ENCODE data around the gene NLK. TPM values are rescaled to one million over a fixed set of nuclear protein-coding genes. Genes with fewer than 3 reads are reported as not detected.

Gene NLK
- total RNA-seq, 1 experiment from 2014 or later, result 28.0 TPM

DNA sequence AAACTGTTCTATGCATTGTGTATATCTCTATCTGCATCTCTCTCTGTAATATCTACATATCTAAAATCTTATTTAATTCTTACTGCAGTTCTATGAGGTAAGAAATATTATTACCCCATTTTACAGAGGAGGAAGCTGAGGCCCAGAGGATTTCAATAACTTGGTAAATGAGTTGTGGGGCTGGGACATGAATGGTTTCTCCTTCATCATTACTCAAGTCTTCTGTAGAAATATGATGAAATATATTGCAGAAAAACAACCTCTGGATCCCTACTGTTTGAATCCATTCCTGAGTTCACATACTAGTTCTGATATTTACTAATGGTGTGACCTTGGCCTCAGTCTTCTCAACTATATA is 45.5 kb upstream of the NLK start:
- CTCF ChIA-PET, result no interaction called here
- Histone ChIP-seq H3K4me3 (ENCODE audit: low read depth in 2 of 2, low read length in 2 of 2) (no peak overlapping the region), H3K36me3 (ENCODE audit: control insufficient read depth, insufficient read depth, low read length) (no peaks in the 10 kb centered on the region), H3K27ac (ENCODE audit: low read length) (no peak overlapping the region), H3K27me3 (ENCODE audit: control insufficient read depth, insufficient read depth, low read length) (peaks cover 19% of the 10 kb centered on the region), H3K9me3 (ENCODE audit: control insufficient read depth, insufficient read depth, low read depth, low read length) (no peaks in the 10 kb centered on the region), H3K4me1 (ENCODE audit: control insufficient read depth, insufficient read depth, low read length) (no peaks in the 10 kb centered on the region)
- in situ Hi-C loops (cut with HindIII; ENCODE audit: low pct_unique_long_range_greater_than_20kb, low sequenced_read_pairs) (no loop called here), intact Hi-C loops (cut with micrococcal nuclease; ENCODE audit: unreplicated experiment) (loop anchor here (10.0 kb wide), 1 partner anchor 78 kb away; no protein-coding TSS in a partner anchor)
- ATAC-seq (no peak), DNase-seq (ENCODE audit: low read depth, low spot score) (no peak)
- TF ChIP-seq POLR2AphosphoS5 (IDR thresholded peaks at IDR 0.05; ENCODE audit: low read depth, low read length) (no peak), CTCF (IDR thresholded peaks at IDR 0.05) (no peak), TCF7L2 (IDR thresholded peaks at IDR 0.05; ENCODE audit: low read depth, low read length) (no peak), REST (IDR thresholded peaks at IDR 0.05; ENCODE audit: insufficient read depth in 1 of 2, low read depth in 2 of 2, low read length in 1 of 2) (no peak)
- POLR2A ChIA-PET, result no interaction called here
- BruUV-seq (replicated peaks), result no TSS peak

DNA sequence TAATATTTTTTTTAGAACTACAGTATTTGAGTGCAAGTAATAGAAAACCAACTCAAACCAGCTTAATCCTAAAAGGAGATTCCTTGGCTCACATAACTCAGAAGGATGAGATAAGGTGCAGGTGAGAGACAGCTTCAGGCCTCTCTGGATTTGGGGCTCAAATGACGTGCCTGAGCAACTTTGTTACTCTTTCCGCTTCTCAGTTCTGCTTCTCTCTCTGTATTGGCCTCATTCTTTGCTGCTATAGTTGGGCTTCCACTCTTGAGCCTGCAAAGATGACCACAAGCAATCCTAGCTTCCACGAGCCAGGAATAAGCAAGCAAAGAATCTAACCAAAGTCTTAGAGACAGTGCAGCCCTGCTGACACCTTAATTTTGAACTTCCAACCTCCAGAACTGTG is 45.0 kb upstream of the NLK start:
- ATAC-seq, result no peak
- intact Hi-C loops (cut with micrococcal nuclease; ENCODE audit: unreplicated experiment), result loop anchor here (10.0 kb wide), 1 partner anchor 77 kb away; no protein-coding TSS in a partner anchor
- in situ Hi-C loops (cut with HindIII; ENCODE audit: low pct_unique_long_range_greater_than_20kb, low sequenced_read_pairs), result no loop called here
- Histone ChIP-seq H3K36me3 (ENCODE audit: control insufficient read depth, insufficient read depth, low read length) (no peaks in the 10 kb centered on the region), H3K27me3 (ENCODE audit: control insufficient read depth, insufficient read depth, low read length) (peaks cover 19% of the 10 kb centered on the region), H3K4me3 (ENCODE audit: low read depth in 2 of 2, low read length in 2 of 2) (no peak overlapping the region), H3K9me3 (ENCODE audit: control insufficient read depth, insufficient read depth, low read depth, low read length) (no peaks in the 10 kb centered on the region), H3K4me1 (ENCODE audit: control insufficient read depth, insufficient read depth, low read length) (no peaks in the 10 kb centered on the region), H3K27ac (ENCODE audit: low read length) (no peak overlapping the region)
- CTCF ChIA-PET, result no interaction called here
- TF ChIP-seq SIN3A (IDR thresholded peaks at IDR 0.05; ENCODE audit: borderline replicate concordance, insufficient read depth, low read depth, low read length), result no peak
- TF ChIP-seq POLR2AphosphoS5 (IDR thresholded peaks at IDR 0.05; ENCODE audit: low read depth, low read length), result no peak
- TF ChIP-seq REST (IDR thresholded peaks at IDR 0.05; ENCODE audit: insufficient read depth in 1 of 2, low read depth in 2 of 2, low read length in 1 of 2), result no peak
- TF ChIP-seq CTCF (IDR thresholded peaks at IDR 0.05), result no peak
- no peak for TF ChIP-seq TCF7L2 (IDR thresholded peaks at IDR 0.05; ENCODE audit: low read depth, low read length)
- DNase-seq (ENCODE audit: low read depth, low spot score), result no peak
- POLR2A ChIA-PET, result interaction anchor here (0.6 to 0.7 kb wide), 2 partner anchors 61 to 94 kb away, joined by 4 to 5 read pairs; no protein-coding TSS in a partner anchor
- BruUV-seq (replicated peaks), result no TSS peak
